B cell (primary cell): ENCODE results near the gene SAG. TPM values are rescaled to one million over a fixed set of nuclear protein-coding genes. Genes with fewer than 3 reads are reported as not detected.
A peak's percentile ranks its signal among the peaks of the same experiment; 100 is the strongest.

Experiments
- ATAC-seq: fragments of 200-7000 bp; cut with Tn5 transposase; one replicate; pipeline ENCODE4 v1.10.0; 2021; ENCODE audit warnings: low read depth, mild to moderate bottlenecking, moderate number of reproducible peaks, moderate library complexity
- CTCF ChIA-PET: fragments of 350-600 bp; sonication (Branson Sonifier 250); formaldehyde crosslinking; loops from one replicate; lab custom pipeline; 2021; ENCODE audit warnings: antibody characterized with exemption, inconsistent platforms; lab: Charles Lee
- POLR2A ChIA-PET: fragments of 350-600 bp; sonication (Branson Sonifier 250); formaldehyde crosslinking; loops from one replicate; lab custom pipeline; 2021; ENCODE audit warnings: antibody characterized with exemption; lab: Charles Lee
- DNase-seq: peaks from one replicate; pipeline ENCODE4 v3.0.0; 2013
- H2AFZ ChIP-seq: 2 replicates; pipeline ENCODE4 v1.6.1; 2012; ENCODE audit warnings: mild to moderate bottlenecking, low read depth, low read length; ENCODE audit not compliant: insufficient read depth, poor library complexity, severe bottlenecking
- H3K27ac ChIP-seq, 2 donors: 1 replicate in 1 of 2; 2 replicates in 1 of 2; pipeline ENCODE4 v1.5.1; 2012 to 2013; ENCODE audit warnings: low read length in 2 of 2, mild to moderate bottlenecking in 2 of 2, moderate library complexity in 1 of 2
- H3K27me3 ChIP-seq, 4 experiments: fragments of 200-600 bp in 1 of 4; sonication (generic) in 1 of 4; replicated peaks in 1 of 4; 1 replicate in 2 of 4; 2 replicates in 2 of 4; pipeline versions ENCODE4 v1.6.1 to v1.7.0; 2013 to 2016; ENCODE audit warnings: low read length in 3 of 4, mild to moderate bottlenecking in 2 of 4, mixed read lengths in 1 of 4, moderate library complexity in 1 of 4; ENCODE audit not compliant: insufficient read depth in 4 of 4, control insufficient read depth in 3 of 4; ENCODE audit errors: control extremely low read depth in 1 of 4
- H3K36me3 ChIP-seq, 2 experiments: replicated peaks in 1 of 2; 1 replicate in 1 of 2; 2 replicates in 1 of 2; pipeline versions ENCODE4 v1.6.1 to v1.7.1; 2013; ENCODE audit warnings: low read length in 1 of 2; ENCODE audit not compliant: insufficient read depth in 2 of 2, control insufficient read depth in 1 of 2; ENCODE audit errors: control extremely low read depth in 1 of 2, extremely low read depth in 1 of 2
- H3K4me1 ChIP-seq, 2 donors: fragments of 200-600 bp in 1 of 2; sonication (generic) in 1 of 2; 1 replicate in 1 of 2; 2 replicates in 1 of 2; pipeline versions ENCODE4 v1.5.1 to v1.6.1; 2013 to 2017; ENCODE audit warnings: low read length in 2 of 2; ENCODE audit not compliant: control insufficient read depth in 2 of 2, insufficient read depth in 2 of 2
- H3K4me2 ChIP-seq: replicated peaks from 2 replicates; pipeline ENCODE3; 2012; ENCODE audit warnings: mild to moderate bottlenecking, low read depth, low read length; ENCODE audit not compliant: poor library complexity, severe bottlenecking
- H3K4me3 ChIP-seq, 5 experiments: fragments of 200-600 bp in 1 of 5; sonication (generic) in 1 of 5; 1 replicate in 3 of 5; 2 replicates in 2 of 5; pipeline versions ENCODE4 v1.5.1 to v1.7.0; 2011 to 2016; ENCODE audit warnings: low read length in 4 of 5, mild to moderate bottlenecking in 4 of 5, low read depth in 2 of 5, control low read depth in 1 of 5, moderate library complexity in 1 of 5; ENCODE audit not compliant: insufficient read depth in 1 of 5; ENCODE audit errors: control extremely low read depth in 1 of 5, extremely low read depth in 1 of 5
- H3K79me2 ChIP-seq: fragments of 200-600 bp; sonication (generic); one replicate; pipeline ENCODE4 v1.6.0; 2016; ENCODE audit warnings: low read length; ENCODE audit not compliant: control insufficient read depth, insufficient read depth
- H3K9ac ChIP-seq: fragments of 200-600 bp; sonication (generic); 2 replicates; pipeline ENCODE4 v1.6.1; 2017; ENCODE audit warnings: mild to moderate bottlenecking, low read length, moderate library complexity
- H3K9me3 ChIP-seq, 3 donors: one replicate each; pipeline versions ENCODE4 v1.6.1 to v1.7.1; 2013; ENCODE audit warnings: low read length in 2 of 3; ENCODE audit not compliant: control insufficient read depth in 2 of 3, insufficient read depth in 1 of 3; ENCODE audit errors: control extremely low read depth in 1 of 3
- H4K20me1 ChIP-seq: 2 replicates; pipeline ENCODE4 v1.6.0; 2012; ENCODE audit warnings: mild to moderate bottlenecking, low read length; ENCODE audit not compliant: insufficient read depth, control insufficient read depth, poor library complexity, severe bottlenecking
- H3K27ac Mint-ChIP-seq: one replicate; pipeline ENCODE4 v1.8.0; 2021; ENCODE audit warnings: mixed read lengths
- H3K27me3 Mint-ChIP-seq: one replicate; pipeline ENCODE4 v1.8.0; 2021; ENCODE audit warnings: mixed read lengths
- H3K4me1 Mint-ChIP-seq: one replicate; pipeline ENCODE4 v1.8.0; 2021; ENCODE audit warnings: mixed read lengths
- H3K4me3 Mint-ChIP-seq: one replicate; pipeline ENCODE4 v1.8.0; 2021; ENCODE audit warnings: mixed read lengths
- H3K9me3 Mint-ChIP-seq: one replicate; pipeline ENCODE4 v1.8.0; 2022; ENCODE audit warnings: mixed read lengths; ENCODE audit not compliant: insufficient read depth
- EZH2 ChIP-seq: IDR thresholded peaks from 2 replicates; pipeline ENCODE4 v1.6.1; 2012; ENCODE audit warnings: borderline replicate concordance, low read depth, mild to moderate bottlenecking, moderate library complexity, low read length; ENCODE audit not compliant: insufficient read depth, poor library complexity, severe bottlenecking
- WGBS: methylation state at CpG from one replicate; pipeline ENCODE4 v1.1.5; 2013; ENCODE audit warnings: missing lambda C conversion rate; ENCODE audit not compliant: insufficient coverage; 5-methylcytosine and 5-hydroxymethylcytosine counted together
- intact Hi-C: fragments of 100-400 bp; cut with micrococcal nuclease; formaldehyde crosslinking; loops from one replicate; pipeline ENCODE4 v1.10.0; 2022
- polyA plus RNA-seq: library from polyadenylated mRNA; depleted of rRNA; stranded (reverse); fragments of >200 nt; gene quantifications from 2 replicates; pipeline ENCODE4 v1.2.3, GENCODE V29; 2012
- total RNA-seq, 2 donors: library from RNA; stranded (reverse); fragments of 120-200 nt in 1 of 2; gene quantifications; 1 replicate in 1 of 2; 2 replicates in 1 of 2; pipeline versions ENCODE4 v1.2.3 to v1.2.4, GENCODE V29; 2013 to 2022
- TF ChIP-seq, protein P1 (sequence below): fragments of 200-600 bp; IDR thresholded peaks from one replicate; pipeline ENCODE4 v1.8.0; 2022; ENCODE audit warnings: antibody characterized with exemption, mild to moderate bottlenecking

The SAG gene
- total and polyA plus RNA-seq, 2 donors (not counting 1 experiment from before 2014, with no cell fraction given): 0.03 to 0.17 TPM

DNA sequence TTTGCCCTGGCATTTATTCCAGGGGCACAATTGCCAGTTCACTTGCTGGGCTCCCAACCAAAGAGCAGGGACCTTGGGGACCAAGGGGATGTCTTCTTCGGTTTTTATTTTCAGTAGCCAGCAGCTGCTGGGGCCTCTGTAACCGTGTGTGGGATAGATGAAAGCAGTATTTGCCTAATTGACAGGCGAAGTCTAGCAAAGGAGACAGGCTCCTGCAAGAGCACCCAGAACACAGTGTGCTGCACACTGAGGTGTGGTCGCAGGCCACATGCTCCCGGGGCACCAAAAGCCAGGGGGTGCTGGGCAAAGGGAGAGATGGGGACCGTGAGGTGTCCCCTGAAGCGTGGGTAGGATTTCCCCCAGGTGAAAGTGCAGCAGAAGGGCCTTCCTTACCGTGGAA is 5.3 kb downstream of the SAG start:
- no peak overlapping the region for H3K27ac ChIP-seq
- TF ChIP-seq EZH2: no peak
- TF ChIP-seq, protein P1, sequence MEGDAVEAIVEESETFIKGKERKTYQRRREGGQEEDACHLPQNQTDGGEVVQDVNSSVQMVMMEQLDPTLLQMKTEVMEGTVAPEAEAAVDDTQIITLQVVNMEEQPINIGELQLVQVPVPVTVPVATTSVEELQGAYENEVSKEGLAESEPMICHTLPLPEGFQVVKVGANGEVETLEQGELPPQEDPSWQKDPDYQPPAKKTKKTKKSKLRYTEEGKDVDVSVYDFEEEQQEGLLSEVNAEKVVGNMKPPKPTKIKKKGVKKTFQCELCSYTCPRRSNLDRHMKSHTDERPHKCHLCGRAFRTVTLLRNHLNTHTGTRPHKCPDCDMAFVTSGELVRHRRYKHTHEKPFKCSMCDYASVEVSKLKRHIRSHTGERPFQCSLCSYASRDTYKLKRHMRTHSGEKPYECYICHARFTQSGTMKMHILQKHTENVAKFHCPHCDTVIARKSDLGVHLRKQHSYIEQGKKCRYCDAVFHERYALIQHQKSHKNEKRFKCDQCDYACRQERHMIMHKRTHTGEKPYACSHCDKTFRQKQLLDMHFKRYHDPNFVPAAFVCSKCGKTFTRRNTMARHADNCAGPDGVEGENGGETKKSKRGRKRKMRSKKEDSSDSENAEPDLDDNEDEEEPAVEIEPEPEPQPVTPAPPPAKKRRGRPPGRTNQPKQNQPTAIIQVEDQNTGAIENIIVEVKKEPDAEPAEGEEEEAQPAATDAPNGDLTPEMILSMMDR: no peak
- no peak overlapping the region for H3K4me3 Mint-ChIP-seq
- H3K4me1 Mint-ChIP-seq: peaks cover 43% of the 10 kb centered on the region
- H3K4me1 ChIP-seq: peaks cover 22 to 35% of the 10 kb centered on the region in 2 donors
- no peak overlapping the region for H3K4me3 ChIP-seq
- H3K9ac ChIP-seq: no peak overlapping the region
- intact Hi-C loops: no loop called here
- ATAC-seq (no peak), DNase-seq (no peak)
- ChIA-PET CTCF (interaction anchor here (0.7 to 0.9 kb wide), 2 partner anchors 25 to 72 kb away, joined by 3 to 4 read pairs; no protein-coding TSS in a partner anchor), POLR2A (interaction anchor here (0.6 to 1.2 kb wide), 2 partner anchors 36 to 113 kb away, joined by 4 to 5 read pairs; no protein-coding TSS in a partner anchor)
- no peaks in the 10 kb centered on the region for H3K27me3 ChIP-seq
- H2AFZ ChIP-seq: peak overlapping the region; percentile 16
- H3K27ac Mint-ChIP-seq: peak overlapping the region; percentile 57
- H3K27me3 Mint-ChIP-seq: no peaks in the 10 kb centered on the region
- WGBS: 29% methylated on average over 7 of the region's 8 CpGs
- peak overlapping the region; percentile 21 for H3K4me2 ChIP-seq
- H3K9me3 Mint-ChIP-seq: no peaks in the 10 kb centered on the region
- H3K79me2 ChIP-seq: no peaks in the 10 kb centered on the region
- no peaks in the 10 kb centered on the region for H4K20me1 ChIP-seq
- H3K36me3 ChIP-seq: no peaks in the 10 kb centered on the region
- peaks cover 0 to 5% (median 0%) of the 10 kb centered on the region in 3 donors for H3K9me3 ChIP-seq

DNA sequence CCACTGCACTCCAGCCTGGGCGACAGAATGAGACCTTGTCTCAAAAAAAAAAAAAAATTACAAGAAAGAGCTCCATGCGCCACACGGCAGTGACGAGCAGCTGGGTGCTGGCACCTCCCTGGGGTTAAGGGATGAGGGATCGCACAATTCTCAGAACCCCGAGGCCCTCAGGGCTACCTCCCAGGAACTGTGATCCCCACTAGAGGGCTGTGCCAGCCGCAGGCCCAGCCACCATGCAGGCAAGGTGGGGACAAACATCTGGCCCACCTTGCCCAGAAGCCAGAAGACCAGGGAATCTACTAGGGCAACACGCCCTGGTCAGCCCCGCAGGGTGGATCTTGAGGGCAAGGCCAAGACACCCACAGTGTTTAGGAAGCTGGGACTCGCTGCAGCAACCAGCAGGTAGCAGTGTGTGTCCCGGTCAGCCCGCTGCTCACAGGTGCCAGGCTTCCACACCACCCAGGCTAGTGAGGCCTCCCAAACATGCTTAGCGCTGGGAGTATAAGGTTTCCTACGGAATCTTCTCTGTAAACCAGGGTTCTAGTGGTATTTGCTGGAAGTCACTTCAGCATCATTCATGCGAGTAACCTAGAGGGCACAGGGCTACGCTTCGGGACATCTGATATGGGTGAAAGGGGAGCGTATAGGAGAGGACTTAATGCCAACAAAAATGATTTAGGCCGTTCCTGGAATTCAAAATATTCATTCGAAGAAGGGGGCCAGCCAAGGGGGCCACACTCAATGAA is 6.7 kb downstream of the SAG start:
- Histone ChIP-seq H3K9me3 (peaks cover 0 to 7% (median 0%) of the 10 kb centered on the region in 3 donors), H3K9ac (no peak overlapping the region), H3K36me3 (no peaks in the 10 kb centered on the region), H3K4me1 (peaks cover 22 to 43% of the 10 kb centered on the region in 2 donors), H3K4me2 (no peak overlapping the region), H4K20me1 (no peaks in the 10 kb centered on the region), H3K4me3 (no peak overlapping the region), H3K79me2 (no peaks in the 10 kb centered on the region), H3K27ac (no peak overlapping the region), H3K27me3 (no peaks in the 10 kb centered on the region), H2AFZ (no peak overlapping the region)
- H3K27ac Mint-ChIP-seq: no peak overlapping the region
- ATAC-seq (no peak), DNase-seq (no peak)
- peaks cover 48% of the 10 kb centered on the region for H3K4me1 Mint-ChIP-seq
- H3K27me3 Mint-ChIP-seq: no peaks in the 10 kb centered on the region
- 95% methylated on average over 16 of the region's 20 CpGs for WGBS
- ChIA-PET POLR2A (interaction anchor here (0.7 to 0.8 kb wide), 2 partner anchors 17 to 365 kb away, joined by 4 to 9 read pairs; no protein-coding TSS in a partner anchor), CTCF (no interaction called here)
- TF ChIP-seq EZH2: no peak
- TF ChIP-seq, protein P1: no peak
- intact Hi-C loops: no loop called here
- H3K9me3 Mint-ChIP-seq: no peaks in the 10 kb centered on the region
- no peak overlapping the region for H3K4me3 Mint-ChIP-seq
